ENCODE measurements around the gene TGIF1. TPM values are rescaled to one million over a fixed set of nuclear protein-coding genes. Genes with fewer than 3 reads are reported as not detected.

The TGIF1 gene
- total and polyA plus RNA-seq, 9 of the 15 experiments (the other 6 are each of a cell fraction or from before 2014, with no cell fraction given), result 16.1 to 77.7 (median 44.6) TPM

GRCh38 chr18:3451183-3451988, 1.4 kb downstream of the TGIF1 start (continued):
- TF ChIP-seq REST (IDR thresholded peaks at IDR 0.05; ENCODE audit: borderline replicate concordance) (no peak), REST (CRISPR knock-in tag; IDR thresholded peaks at IDR 0.05; ENCODE audit: low read depth) (peak; percentile 40), RREB1 (CRISPR knock-in tag; IDR thresholded peaks at IDR 0.05) (0 out of 2 replicates have a peak, but pooled peaks have one; percentile 28), PCBP1 (IDR thresholded peaks at IDR 0.05; ENCODE audit: low read depth, low read length, poor library complexity, severe bottlenecking) (no peak), ZHX1 (conservative IDR thresholded peaks at IDR 0.05; ENCODE audit: low read length) (no peak), MLX (CRISPR knock-in tag; conservative IDR thresholded peaks at IDR 0.05) (no peak), SIN3A (IDR thresholded peaks at IDR 0.05; ENCODE audit: borderline replicate concordance in 2 of 2, control insufficient read depth in 1 of 2, low read depth in 2 of 2, low read length in 2 of 2) (0 out of 4 replicates have a peak, but pooled peaks have one; percentile 19 to 58)

All from K562 (cell line).